Neuronal stem cell (in vitro differentiated cells): ENCODE measurements around the gene FRMD5.

Source experiments
- DNase-seq: peaks from one replicate; pipeline ENCODE4 v3.0.0-alpha.2; 2013; ENCODE audit warnings: low spot score
- H2AFZ ChIP-seq: one replicate; pipeline ENCODE4 v1.6.1; 2013; ENCODE audit warnings: mild to moderate bottlenecking, low read length, inconsistent platforms
- H2AK5ac ChIP-seq: 2 replicates; pipeline ENCODE4 v1.6.1; 2013; ENCODE audit warnings: low read depth, mild to moderate bottlenecking, inconsistent platforms, low read length, moderate library complexity, mixed read lengths
- H2BK120ac ChIP-seq: 2 replicates; pipeline ENCODE4 v1.6.1; 2013; ENCODE audit warnings: low read depth, mild to moderate bottlenecking, inconsistent platforms, low read length, moderate library complexity, mixed read lengths
- H2BK12ac ChIP-seq: one replicate; pipeline ENCODE4 v1.6.1; 2013; ENCODE audit warnings: low read length, inconsistent platforms
- H2BK15ac ChIP-seq: 2 replicates; pipeline ENCODE4 v1.6.1; 2013; ENCODE audit warnings: mild to moderate bottlenecking, low read length, inconsistent platforms, mixed read lengths
- H2BK5ac ChIP-seq: one replicate; pipeline ENCODE4 v1.6.1; 2013; ENCODE audit warnings: inconsistent platforms, mild to moderate bottlenecking, low read length, moderate library complexity
- H3K14ac ChIP-seq: one replicate; pipeline ENCODE4 v1.6.1; 2013; ENCODE audit warnings: low read length, inconsistent platforms
- H3K18ac ChIP-seq: 2 replicates; pipeline ENCODE4 v1.6.1; 2013; ENCODE audit warnings: low read length, inconsistent platforms
- H3K23ac ChIP-seq: 2 replicates; pipeline ENCODE4 v1.6.1; 2013; ENCODE audit warnings: low read depth, mild to moderate bottlenecking, mixed read lengths, low read length, inconsistent platforms; ENCODE audit not compliant: poor library complexity
- H3K27ac ChIP-seq: replicated peaks from 3 replicates; pipeline ENCODE4 v1.5.1; 2013; ENCODE audit warnings: low read length, inconsistent platforms
- H3K27me3 ChIP-seq, 3 experiments: 2 replicates each; pipeline ENCODE4 v1.6.1; 2013; ENCODE audit warnings: low read length in 3 of 3, mild to moderate bottlenecking in 2 of 3, inconsistent platforms in 1 of 3, low read depth in 1 of 3, mixed read lengths in 1 of 3, moderate library complexity in 1 of 3; ENCODE audit not compliant: control insufficient read depth in 3 of 3, insufficient read depth in 3 of 3
- H3K36me3 ChIP-seq, 2 donors: replicated peaks in 1 of 2; 2 replicates each; pipeline ENCODE4 v1.6.1; 2013; ENCODE audit warnings: low read length in 2 of 2; ENCODE audit not compliant: control insufficient read depth in 2 of 2, insufficient read depth in 2 of 2
- H3K4ac ChIP-seq: 2 replicates; pipeline ENCODE4 v1.6.1; 2013; ENCODE audit warnings: inconsistent platforms, mild to moderate bottlenecking, low read length, moderate library complexity
- H3K4me1 ChIP-seq, 2 donors: 1 replicate in 1 of 2; 2 replicates in 1 of 2; pipeline ENCODE4 v1.6.1; 2013; ENCODE audit warnings: low read length in 2 of 2, low read depth in 1 of 2; ENCODE audit not compliant: control insufficient read depth in 2 of 2, insufficient read depth in 1 of 2
- H3K4me2 ChIP-seq: one replicate; pipeline ENCODE4 v1.6.1; 2013; ENCODE audit warnings: mild to moderate bottlenecking, low read length, inconsistent platforms; ENCODE audit not compliant: insufficient read depth, poor library complexity, severe bottlenecking
- H3K4me3 ChIP-seq, 2 donors: 2 replicates each; pipeline ENCODE4 v1.5.1; 2013; ENCODE audit warnings: low read length in 2 of 2, mild to moderate bottlenecking in 2 of 2, inconsistent platforms in 1 of 2, moderate library complexity in 1 of 2
- H3K79me1 ChIP-seq: one replicate; pipeline ENCODE4 v1.6.1; 2013; ENCODE audit warnings: low read depth, mild to moderate bottlenecking, inconsistent platforms, low read length, moderate library complexity
- H3K9ac ChIP-seq: one replicate; pipeline ENCODE4 v1.6.1; 2013; ENCODE audit warnings: mild to moderate bottlenecking, low read depth, low read length, inconsistent platforms; ENCODE audit not compliant: poor library complexity
- H3K9me3 ChIP-seq, 2 donors: replicated peaks in 1 of 2; 2 replicates each; pipeline versions ENCODE3 to v1.6.1; 2013; ENCODE audit warnings: low read length in 2 of 2, mild to moderate bottlenecking in 2 of 2, inconsistent platforms in 1 of 2, low read depth in 1 of 2, mixed read lengths in 1 of 2, moderate library complexity in 1 of 2; ENCODE audit not compliant: control insufficient read depth in 2 of 2, insufficient read depth in 1 of 2
- H4K8ac ChIP-seq: one replicate; pipeline ENCODE4 v1.6.1; 2013; ENCODE audit warnings: low read depth, mild to moderate bottlenecking, inconsistent platforms, low read length, moderate library complexity
- H4K91ac ChIP-seq: one replicate; pipeline ENCODE4 v1.6.1; 2013; ENCODE audit warnings: low read length, low read depth, mild to moderate bottlenecking, inconsistent platforms; ENCODE audit not compliant: poor library complexity
- WGBS, 2 donors: extraction: QIAGEN DNeasy Blood & Tissue Kit; methylation state at CpG; one replicate each; pipeline ENCODE4 v1.1.7; 2013; ENCODE audit warnings: missing lambda C conversion rate in 2 of 2, mixed read lengths in 1 of 2; ENCODE audit not compliant: insufficient read length in 2 of 2, insufficient replicate concordance in 1 of 2; ENCODE audit errors: extremely low coverage in 2 of 2; 5-methylcytosine and 5-hydroxymethylcytosine counted together

Gene FRMD5

DNA sequence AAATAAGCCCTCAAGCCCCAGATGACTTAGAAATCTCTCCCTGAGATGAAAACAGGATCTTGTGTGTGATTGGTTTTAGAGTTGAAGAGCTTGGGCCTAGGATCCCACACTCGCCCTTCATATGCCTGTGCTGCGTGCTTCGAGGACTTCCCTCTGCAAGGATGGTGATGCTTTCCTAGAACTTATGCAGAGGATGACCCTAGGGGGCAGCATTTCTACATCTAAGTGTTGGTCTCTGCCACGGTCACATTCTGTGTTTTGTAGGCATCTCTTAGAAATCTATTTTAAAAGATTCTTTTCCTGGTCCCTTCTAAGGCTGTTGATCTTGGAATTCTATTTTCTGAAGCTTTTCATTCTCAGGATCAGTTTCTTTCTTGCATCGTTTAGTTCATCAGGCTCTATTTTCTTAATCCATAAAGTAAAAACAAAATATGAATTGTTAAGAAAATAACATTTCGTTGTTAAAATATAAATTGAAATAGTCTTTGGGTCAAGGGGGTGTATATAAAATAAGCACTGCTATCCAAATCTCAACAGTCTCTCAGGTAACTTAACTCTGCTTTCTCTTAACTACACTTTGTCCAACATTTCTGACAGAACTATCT is 322.6 kb downstream of the FRMD5 start:
- no peak overlapping the region for H2AFZ ChIP-seq
- no peaks in the 10 kb centered on the region for H3K9me3 ChIP-seq
- H2BK15ac ChIP-seq = no peak overlapping the region
- no peak overlapping the region for H3K14ac ChIP-seq
- H3K79me1 ChIP-seq = no peaks in the 10 kb centered on the region
- H2BK12ac ChIP-seq = no peak overlapping the region
- H3K4me1 ChIP-seq = no peaks in the 10 kb centered on the region
- no CpG with 5 or more reads among the region's 6 CpGs for WGBS, 2 donors
- no peak overlapping the region for H3K4me3 ChIP-seq
- H4K91ac ChIP-seq = no peak overlapping the region
- no peak overlapping the region for H2AK5ac ChIP-seq
- H3K4me2 ChIP-seq = no peak overlapping the region
- H3K9ac ChIP-seq = no peak overlapping the region
- H3K36me3 ChIP-seq = peaks cover 7 to 75% of the 10 kb centered on the region in 2 donors
- H2BK5ac ChIP-seq = no peak overlapping the region
- no peak overlapping the region for H3K27ac ChIP-seq
- peak; percentile 40 for DNase-seq
- H4K8ac ChIP-seq = no peak overlapping the region
- no peak overlapping the region for H3K18ac ChIP-seq
- H3K4ac ChIP-seq = no peak overlapping the region
- no peak overlapping the region for H2BK120ac ChIP-seq
- no peaks in the 10 kb centered on the region for H3K27me3 ChIP-seq
- no peak overlapping the region for H3K23ac ChIP-seq

DNA sequence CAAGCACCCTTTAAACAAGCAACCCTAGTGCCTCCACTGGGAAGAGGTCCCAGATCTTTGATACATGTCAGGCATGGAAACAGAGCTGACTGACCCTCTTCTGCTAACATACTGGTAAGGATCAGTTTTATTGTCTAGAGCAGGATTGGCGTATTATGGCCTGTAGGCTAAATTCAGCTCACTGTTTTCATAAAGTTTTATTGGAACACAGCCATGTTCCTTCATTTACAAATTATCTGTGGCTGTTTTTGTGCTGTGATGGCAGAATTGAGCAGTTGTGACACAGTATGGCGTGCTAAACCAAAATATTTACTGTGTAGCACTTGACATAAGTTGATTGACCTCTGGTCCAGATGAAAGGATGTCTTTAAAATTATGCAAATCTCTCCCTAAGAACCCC is 323.2 kb downstream of the FRMD5 start:
- no CpG with 5 or more reads among the region's 2 CpGs for WGBS, 2 donors
- no peak overlapping the region for H4K8ac ChIP-seq

GRCh38 chr15:43868406-43868805 is 326.7 kb downstream of the FRMD5 start:
- Histone ChIP-seq H2BK5ac (no peak overlapping the region), H3K9ac (no peak overlapping the region), H3K4me3 (no peak overlapping the region), H3K79me1 (no peaks in the 10 kb centered on the region), H3K14ac (no peak overlapping the region), H4K91ac (no peak overlapping the region), H3K9me3 (no peaks in the 10 kb centered on the region), H3K4me2 (no peak overlapping the region), H2BK12ac (no peak overlapping the region), H3K18ac (no peak overlapping the region), H2BK15ac (no peak overlapping the region), H4K8ac (no peak overlapping the region), H3K4ac (no peak overlapping the region), H2AFZ (no peak overlapping the region), H3K27ac (no peak overlapping the region), H3K36me3 (peaks cover 3 to 68% of the 10 kb centered on the region in 2 donors), H3K27me3 (no peaks in the 10 kb centered on the region), H3K23ac (no peak overlapping the region), H2BK120ac (no peak overlapping the region), H2AK5ac (no peak overlapping the region), H3K4me1 (no peaks in the 10 kb centered on the region)
- no CpG with 5 or more reads among the region's 2 CpGs for WGBS, 2 donors
- no peak for DNase-seq

More for the DNA sequence above, 323.2 kb downstream of the FRMD5 start:
- no peak overlapping the region for H3K4me3 ChIP-seq
- H2AFZ ChIP-seq = no peak overlapping the region
- H3K4me1 ChIP-seq = no peaks in the 10 kb centered on the region
- H2BK120ac ChIP-seq = no peak overlapping the region
- no peak overlapping the region for H4K91ac ChIP-seq
- no peak overlapping the region for H2AK5ac ChIP-seq
- no peaks in the 10 kb centered on the region for H3K9me3 ChIP-seq
- H2BK5ac ChIP-seq = no peak overlapping the region
- no peak overlapping the region for H3K27ac ChIP-seq
- H3K4ac ChIP-seq = no peak overlapping the region
- no peak for DNase-seq
- H3K36me3 ChIP-seq = peaks cover 7 to 76% of the 10 kb centered on the region in 2 donors
- H3K14ac ChIP-seq = no peak overlapping the region
- no peak overlapping the region for H3K23ac ChIP-seq
- H3K79me1 ChIP-seq = no peaks in the 10 kb centered on the region
- no peaks in the 10 kb centered on the region for H3K27me3 ChIP-seq
- H3K18ac ChIP-seq = no peak overlapping the region
- H2BK12ac ChIP-seq = no peak overlapping the region
- H3K4me2 ChIP-seq = no peak overlapping the region
- H3K9ac ChIP-seq = no peak overlapping the region
- no peak overlapping the region for H2BK15ac ChIP-seq

DNA sequence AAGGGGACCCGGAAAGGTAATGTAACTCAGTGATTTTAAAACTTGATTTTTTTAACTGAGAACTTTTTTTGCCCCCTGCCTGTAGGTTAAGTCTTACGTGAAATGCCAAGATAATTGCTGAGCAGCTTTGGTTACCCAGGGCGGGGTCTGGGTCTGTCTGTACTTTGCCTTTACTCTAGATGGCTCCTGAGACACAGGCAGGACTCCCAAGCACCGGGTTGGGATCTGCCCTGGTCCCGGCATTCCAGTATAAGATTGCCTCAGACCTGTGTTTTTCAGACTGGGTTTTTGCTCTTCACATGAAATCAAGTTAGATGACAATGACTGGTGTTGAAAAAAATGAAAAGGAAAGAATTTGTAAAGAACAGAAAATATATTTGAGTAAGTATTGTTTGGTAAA is 328.0 kb downstream of the FRMD5 start:
- H2BK120ac ChIP-seq = no peak overlapping the region
- DNase-seq = no peak
- no peak overlapping the region for H3K4me2 ChIP-seq
- no peak overlapping the region for H3K14ac ChIP-seq
- WGBS, 2 donors = no CpG with 5 or more reads among the region's 5 CpGs
- H3K9me3 ChIP-seq = no peaks in the 10 kb centered on the region
- no peak overlapping the region for H3K9ac ChIP-seq
- H2BK15ac ChIP-seq = no peak overlapping the region
- no peak overlapping the region for H2BK5ac ChIP-seq
- H3K36me3 ChIP-seq = peaks cover 3 to 66% of the 10 kb centered on the region in 2 donors
- no peak overlapping the region for H2AFZ ChIP-seq
- H3K4me1 ChIP-seq = no peaks in the 10 kb centered on the region
- H3K4ac ChIP-seq = no peak overlapping the region
- no peaks in the 10 kb centered on the region for H3K79me1 ChIP-seq
- no peak overlapping the region for H4K8ac ChIP-seq
- no peak overlapping the region for H3K23ac ChIP-seq
- H3K27ac ChIP-seq = no peak overlapping the region
- no peak overlapping the region for H2BK12ac ChIP-seq
- no peak overlapping the region for H3K4me3 ChIP-seq
- no peak overlapping the region for H2AK5ac ChIP-seq
- no peak overlapping the region for H4K91ac ChIP-seq
- no peak overlapping the region for H3K18ac ChIP-seq
- H3K27me3 ChIP-seq = no peaks in the 10 kb centered on the region
